HepG2 (cell line): ENCODE data around the gene OBSL1. TPM values are rescaled to one million over a fixed set of nuclear protein-coding genes. Genes with fewer than 3 reads are reported as not detected.

Experiments
- ATAC-seq: fragments of 200-7000 bp; cut with Tn5 transposase; 3 replicates; pipeline ENCODE4 v1.9.1; 2020; ENCODE audit warnings: mild to moderate bottlenecking, moderate library complexity
- BruUV-seq: library from RNA; stranded (reverse); fragments of 400-500 nt; replicated peaks from 2 replicates; lab custom pipeline; 2021; lab: Mats Ljungman, UMichigan
- CTCF ChIA-PET: fragments of 300-600 bp; formaldehyde crosslinking; extraction: SDS; loops from one replicate; lab custom pipeline; 2021; ENCODE audit warnings: low total read pairs, inconsistent platforms, low intra/inter-chr PET ratio; lab: Yijun Ruan, JAX
- POLR2A ChIA-PET: fragments of 350-600 bp; sonication (Branson Sonifier 250); formaldehyde crosslinking; loops from one replicate; lab custom pipeline; 2020; ENCODE audit warnings: antibody characterized with exemption, inconsistent platforms; lab: Yijun Ruan, JAX
- DNase-seq: peaks from one replicate; pipeline ENCODE4 v3.0.0-alpha.2; 2015; ENCODE audit warnings: low spot score
- FAIRE-seq: peaks from 3 replicates; lab custom pipeline; 2011; peaks lifted over from hg19 to GRCh38; lab: Jason Lieb, UNC
- H2AFZ ChIP-seq: one replicate; pipeline ENCODE4 v1.6.1; 2011; ENCODE audit warnings: low read length, inconsistent platforms
- H3K27ac ChIP-seq: fragments of 300-600 bp; 3 replicates; pipeline ENCODE4 v1.8.0; 2011; ENCODE audit warnings: mixed run types, mild to moderate bottlenecking, mixed read lengths, low read length, inconsistent platforms; ENCODE audit not compliant: insufficient read depth; ENCODE audit errors: extremely low read length
- H3K27me3 ChIP-seq, 2 experiments: fragments of 200-600 bp in 1 of 2; 2 replicates in 1 of 2; 3 replicates in 1 of 2; pipeline versions ENCODE4 v1.6.0 to v1.8.0; 2011; ENCODE audit warnings: low read length in 2 of 2, mild to moderate bottlenecking in 2 of 2, moderate library complexity in 2 of 2, inconsistent platforms in 1 of 2; ENCODE audit not compliant: insufficient read depth in 2 of 2, control insufficient read depth in 1 of 2
- H3K36me3 ChIP-seq, 2 experiments: fragments of 200-600 bp in 1 of 2; replicated peaks in 1 of 2; 2 replicates in 1 of 2; 3 replicates in 1 of 2; pipeline versions ENCODE4 v1.5.1 to v1.8.0; 2011; ENCODE audit warnings: low read length in 2 of 2, inconsistent platforms in 1 of 2; ENCODE audit not compliant: insufficient read depth in 2 of 2, control insufficient read depth in 1 of 2
- H3K4me1 ChIP-seq: 2 replicates; pipeline ENCODE4 v1.5.1; 2012; ENCODE audit warnings: low read length, inconsistent platforms; ENCODE audit not compliant: insufficient read depth
- H3K4me2 ChIP-seq: 2 replicates; pipeline ENCODE4 v1.6.0; 2011; ENCODE audit warnings: low read depth, low read length, inconsistent platforms
- H3K4me3 ChIP-seq, 3 experiments: fragments of 200-600 bp in 1 of 3; sonication (generic), shearing (Covaris generic) in 1 of 3; replicated peaks in 1 of 3; 2 replicates each; pipeline ENCODE4 v1.5.1; 2011 to 2016; ENCODE audit warnings: low read length in 3 of 3, inconsistent platforms in 2 of 3, low read depth in 2 of 3, mild to moderate bottlenecking in 2 of 3, control low read depth in 1 of 3, mixed read lengths in 1 of 3; ENCODE audit not compliant: insufficient read depth in 1 of 3
- H3K79me2 ChIP-seq: one replicate; pipeline ENCODE4 v1.6.1; 2011; ENCODE audit warnings: low read length, inconsistent platforms; ENCODE audit not compliant: insufficient read depth
- H3K9ac ChIP-seq: 2 replicates; pipeline ENCODE4 v1.6.0; 2011; ENCODE audit warnings: mild to moderate bottlenecking, low read depth, low read length, inconsistent platforms; ENCODE audit not compliant: insufficient read depth
- H3K9me3 ChIP-seq: 2 replicates; pipeline ENCODE4 v1.5.1; 2012; ENCODE audit warnings: mild to moderate bottlenecking, low read length
- H4K20me1 ChIP-seq: 2 replicates; pipeline ENCODE4 v1.6.0; 2011; ENCODE audit warnings: inconsistent platforms, mild to moderate bottlenecking, low read length, moderate library complexity; ENCODE audit not compliant: insufficient read depth
- ADNP ChIP-seq: sonication (generic); formaldehyde crosslinking; IDR thresholded peaks from 2 replicates; pipeline ENCODE4 v1.4.0; 2020; ENCODE audit warnings: missing genetic modification reagents
- HNF1A ChIP-seq, 2 experiments: sonication (generic) in 1 of 2; formaldehyde crosslinking in 1 of 2; IDR thresholded peaks; 2 replicates each; pipeline versions ENCODE4 v1.4.0 to v1.6.1; 2016 to 2020; ENCODE audit warnings: borderline replicate concordance in 1 of 2, low read depth in 1 of 2, mild to moderate bottlenecking in 1 of 2, missing genetic modification reagents in 1 of 2
- JDP2 ChIP-seq: sonication (generic); formaldehyde crosslinking; IDR thresholded peaks from 2 replicates; pipeline ENCODE4 v1.8.1; 2022; ENCODE audit warnings: missing genetic modification reagents, borderline replicate concordance
- MYC ChIP-seq: sonication (generic); formaldehyde crosslinking; IDR thresholded peaks from 2 replicates; pipeline ENCODE4 v1.9.0; 2021; ENCODE audit warnings: missing genetic modification reagents, borderline replicate concordance
- MZF1 ChIP-seq: sonication (generic); formaldehyde crosslinking; IDR thresholded peaks from 2 replicates; pipeline ENCODE4 v1.8.1; 2023; ENCODE audit warnings: mild to moderate bottlenecking, missing genetic modification reagents, borderline replicate concordance
- NRL ChIP-seq: sonication (generic); formaldehyde crosslinking; IDR thresholded peaks from 2 replicates; pipeline ENCODE4 v1.5.0; 2020; ENCODE audit warnings: missing genetic modification reagents, mild to moderate bottlenecking, moderate library complexity, borderline replicate concordance
- SSRP1 ChIP-seq: IDR thresholded peaks from 2 replicates; pipeline ENCODE4 v1.6.1; 2016; ENCODE audit warnings: control low read depth
- TERF1 ChIP-seq: sonication (generic); formaldehyde crosslinking; IDR thresholded peaks from 2 replicates; pipeline ENCODE4 v1.8.0; 2022; ENCODE audit warnings: mild to moderate bottlenecking, missing genetic modification reagents, moderate library complexity
- ZFP1 ChIP-seq: IDR thresholded peaks from 2 replicates; pipeline ENCODE4 v1.6.1; 2016
- ZNF10 ChIP-seq: sonication (generic); formaldehyde crosslinking; IDR thresholded peaks from 2 replicates; pipeline ENCODE4 v1.4.0; 2020; ENCODE audit warnings: mild to moderate bottlenecking, low read depth, missing genetic modification reagents, borderline replicate concordance
- ZNF362 ChIP-seq: sonication (generic); formaldehyde crosslinking; IDR thresholded peaks from 2 replicates; pipeline ENCODE4 v1.4.0; 2020; ENCODE audit warnings: missing genetic modification reagents, mild to moderate bottlenecking, borderline replicate concordance
- ZNF430 ChIP-seq: sonication (generic); formaldehyde crosslinking; IDR thresholded peaks from 2 replicates; pipeline ENCODE4 v1.9.0; 2021; ENCODE audit warnings: mild to moderate bottlenecking, missing genetic modification reagents
- ZNF501 ChIP-seq: sonication (generic); formaldehyde crosslinking; IDR thresholded peaks from 2 replicates; pipeline ENCODE4 v1.5.1; 2020; ENCODE audit warnings: mild to moderate bottlenecking, moderate library complexity, missing genetic modification reagents
- ZNF674 ChIP-seq: sonication (generic); formaldehyde crosslinking; IDR thresholded peaks from 2 replicates; pipeline ENCODE4 v1.5.0; 2020; ENCODE audit warnings: low read depth, mild to moderate bottlenecking, missing genetic modification reagents
- ZNF770 ChIP-seq: sonication (generic); formaldehyde crosslinking; IDR thresholded peaks from 2 replicates; pipeline ENCODE4 v1.5.0; 2020; ENCODE audit warnings: mild to moderate bottlenecking, missing genetic modification reagents
- WGBS: methylation state at CpG from one replicate; pipeline ENCODE4 v1.1.6; 2017; ENCODE audit warnings: low lambda C conversion rate; 5-methylcytosine and 5-hydroxymethylcytosine counted together
- in situ Hi-C: cut with HindIII; loops from 2 replicates; pipeline ENCODE4 v1.10.0; 2017; ENCODE audit warnings: low pct_unique_long_range_greater_than_20kb; ENCODE audit not compliant: extremely low pct_ligation_motif_present
- intact Hi-C: fragments of 100-400 bp; cut with micrococcal nuclease; formaldehyde crosslinking; loops from one replicate; pipeline ENCODE4 v1.10.0; 2022; ENCODE audit not compliant: unreplicated experiment
- polyA plus RNA-seq, 8 experiments: library from polyadenylated mRNA; depleted of rRNA in 3 of 8; stranded (reverse) in 7 of 8; unstranded in 1 of 8; fragments of >200 nt; fragmentation: Illumina TruSeq in 4 of 8; extraction: Trizol in 4 of 8; gene quantifications; 2 replicates each; pipeline versions ENCODE4 v1.2.1 to v1.2.3, GENCODE V29; 2011 to 2016; ENCODE audit warnings: low read depth in 4 of 8, missing spikeins in 1 of 8, mixed read lengths in 1 of 8; ENCODE audit not compliant: insufficient read depth in 1 of 8
- total RNA-seq, 5 experiments: library from RNA; depleted of rRNA; stranded (reverse); fragments of >200 nt; fragmentation: Illumina TruSeq; extraction: Trizol; gene quantifications; 2 replicates each; pipeline ENCODE4 v1.2.3, GENCODE V29; 2016; ENCODE audit warnings: low read depth in 1 of 5

Gene OBSL1
- total and polyA plus RNA-seq, 2 of the 13 experiments (the other 11 are each of a cell fraction or from before 2014, with no cell fraction given): 86.7 to 218 TPM

GRCh38 chr2:219538504-219538951, 32.8 kb downstream of the OBSL1 start:
- peaks cover 46% of the 10 kb centered on the region for H4K20me1 ChIP-seq
- FAIRE-seq: no peak
- H3K27me3 ChIP-seq: peaks cover 2 to 32% of the 10 kb centered on the region in 2 experiments; a peak in 4 of 5 replicates
- DNase-seq: no peak
- 86% methylated on average over 6 of the region's 6 CpGs for WGBS
- no peaks in the 10 kb centered on the region for H3K9me3 ChIP-seq
- H3K27ac ChIP-seq: no peak overlapping the region
- no peak for ATAC-seq
- CTCF ChIA-PET: interaction anchor here (1.5 kb wide), 1 partner anchor 104 kb away, joined by 8 read pairs; no protein-coding TSS in a partner anchor
- peaks cover 15 to 27% of the 10 kb centered on the region in 2 experiments for H3K36me3 ChIP-seq
- POLR2A ChIA-PET: interaction anchor here (1.4 kb wide), 1 partner anchor 22 kb away, joined by 4 read pairs; no protein-coding TSS in a partner anchor
- H3K4me1 ChIP-seq: peaks cover 45% of the 10 kb centered on the region
- 0 out of 2 replicates have a peak overlapping the region, but pooled peaks have one; percentile 51 for H3K4me2 ChIP-seq
- H3K4me3 ChIP-seq: no peak overlapping the region
- in situ Hi-C loops (no loop called here), intact Hi-C loops (loop anchor here (10.0 kb wide), 1 partner anchor 244 kb away; no protein-coding TSS in a partner anchor)
- no TSS peak for BruUV-seq
- H3K9ac ChIP-seq: no peak overlapping the region
- H2AFZ ChIP-seq: no peak overlapping the region
- peaks cover 20% of the 10 kb centered on the region for H3K79me2 ChIP-seq
- TF ChIP-seq MZF1 (no peak), TERF1 (CRISPR knock-in tag) (no peak), ZNF10 (CRISPR knock-in tag) (no peak), ZNF430 (CRISPR knock-in tag) (0 out of 2 replicates have a peak, but pooled peaks have one; percentile 23), SSRP1 (CRISPR knock-in tag) (no peak), ZFP1 (no peak), ZNF770 (no peak), JDP2 (CRISPR knock-in tag) (no peak), ADNP (CRISPR knock-in tag) (no peak), NRL (0 out of 2 replicates have a peak, but pooled peaks have one; percentile 5), MYC (0 out of 2 replicates have a peak, but pooled peaks have one; percentile 6), ZNF362 (CRISPR knock-in tag) (no peak), HNF1A (IDR thresholded peaks at IDR 0.05; ENCODE audit: low read depth) (no peak), HNF1A (CRISPR knock-in tag; IDR thresholded peaks at IDR 0.05; ENCODE audit: borderline replicate concordance) (0 out of 2 replicates have a peak, but pooled peaks have one; percentile 45), ZNF674 (CRISPR knock-in tag) (no peak), ZNF501 (CRISPR knock-in tag) (no peak)
